Left ventricle myocardium inferior (tissue), 1 donor: ENCODE data around the gene TANC1. TPM values are rescaled to one million over a fixed set of nuclear protein-coding genes. Genes with fewer than 3 reads are reported as not detected.

Experiments
- DNase-seq: peaks from one replicate; pipeline ENCODE4 v3.0.0-alpha.2; 2020
- H3K27ac ChIP-seq: fragments of 200-600 bp; replicated peaks from 2 replicates; pipeline ENCODE4 v1.8.0; 2021
- H3K27me3 ChIP-seq: fragments of 200-600 bp; 2 replicates; pipeline ENCODE4 v1.8.0; 2021; ENCODE audit warnings: low read depth
- H3K36me3 ChIP-seq: fragments of 200-600 bp; 2 replicates; pipeline ENCODE4 v1.8.0; 2021
- H3K4me1 ChIP-seq: fragments of 200-600 bp; 2 replicates; pipeline ENCODE4 v1.8.0; 2021
- H3K4me3 ChIP-seq: fragments of 200-600 bp; 2 replicates; pipeline ENCODE4 v1.8.0; 2021; ENCODE audit warnings: mild to moderate bottlenecking, moderate library complexity
- H3K9me3 ChIP-seq: fragments of 200-600 bp; replicated peaks from 2 replicates; pipeline ENCODE4 v1.8.0; 2021
- intact Hi-C: fragments of 100-400 bp; cut with micrococcal nuclease; formaldehyde crosslinking; loops from one replicate; pipeline ENCODE4 v1.11.0; 2022
- total RNA-seq: library from RNA; stranded (reverse); fragmentation: NEBNext Ultra II Directional; extraction: Animal tissue kit (Norgen Biotek cat#: 25700); gene quantifications from one replicate; pipeline ENCODE4 v1.2.1, GENCODE V29; 2021
- TF ChIP-seq, protein P1 (sequence below): fragments of 200-600 bp; IDR thresholded peaks from 2 replicates; pipeline ENCODE4 v1.8.0; 2021; ENCODE audit warnings: antibody characterized with exemption, mild to moderate bottlenecking, borderline replicate concordance
- donor health status: DM: no; HTN: yes; CAD: no; lungs with severe emphysema.

TANC1 gene
- total RNA-seq, 1 donor from 2014 or later: 59.7 TPM

DNA sequence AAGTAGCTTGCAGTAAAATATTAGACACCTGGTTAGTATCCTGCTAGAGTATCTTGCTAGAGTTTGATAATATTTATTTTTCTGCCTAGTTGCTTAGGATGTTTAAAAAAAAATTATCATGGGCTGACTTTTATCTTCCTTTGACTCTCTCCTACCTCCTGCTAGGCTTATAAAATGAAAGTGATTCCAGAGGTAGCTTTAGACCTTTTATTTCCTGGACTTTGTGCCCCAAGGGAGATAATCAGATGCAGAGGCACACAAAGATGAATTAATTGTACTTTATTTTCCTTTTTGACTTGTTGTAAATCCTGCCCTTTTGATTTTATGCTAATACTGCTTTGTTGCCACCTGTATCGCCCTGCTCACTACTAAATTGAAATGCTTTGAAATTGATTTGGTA lies 187.4 kb downstream of the TANC1 start:
- intact Hi-C loops: no loop called here
- Histone ChIP-seq H3K9me3 (no peaks in the 10 kb centered on the region), H3K4me1 (peaks cover 89% of the 10 kb centered on the region), H3K4me3 (no peak overlapping the region), H3K27me3 (no peaks in the 10 kb centered on the region), H3K27ac (peak overlapping the region; percentile 60), H3K36me3 (peaks cover 19% of the 10 kb centered on the region)
- TF ChIP-seq, protein P1, sequence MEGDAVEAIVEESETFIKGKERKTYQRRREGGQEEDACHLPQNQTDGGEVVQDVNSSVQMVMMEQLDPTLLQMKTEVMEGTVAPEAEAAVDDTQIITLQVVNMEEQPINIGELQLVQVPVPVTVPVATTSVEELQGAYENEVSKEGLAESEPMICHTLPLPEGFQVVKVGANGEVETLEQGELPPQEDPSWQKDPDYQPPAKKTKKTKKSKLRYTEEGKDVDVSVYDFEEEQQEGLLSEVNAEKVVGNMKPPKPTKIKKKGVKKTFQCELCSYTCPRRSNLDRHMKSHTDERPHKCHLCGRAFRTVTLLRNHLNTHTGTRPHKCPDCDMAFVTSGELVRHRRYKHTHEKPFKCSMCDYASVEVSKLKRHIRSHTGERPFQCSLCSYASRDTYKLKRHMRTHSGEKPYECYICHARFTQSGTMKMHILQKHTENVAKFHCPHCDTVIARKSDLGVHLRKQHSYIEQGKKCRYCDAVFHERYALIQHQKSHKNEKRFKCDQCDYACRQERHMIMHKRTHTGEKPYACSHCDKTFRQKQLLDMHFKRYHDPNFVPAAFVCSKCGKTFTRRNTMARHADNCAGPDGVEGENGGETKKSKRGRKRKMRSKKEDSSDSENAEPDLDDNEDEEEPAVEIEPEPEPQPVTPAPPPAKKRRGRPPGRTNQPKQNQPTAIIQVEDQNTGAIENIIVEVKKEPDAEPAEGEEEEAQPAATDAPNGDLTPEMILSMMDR: no peak
- DNase-seq: no peak

DNA sequence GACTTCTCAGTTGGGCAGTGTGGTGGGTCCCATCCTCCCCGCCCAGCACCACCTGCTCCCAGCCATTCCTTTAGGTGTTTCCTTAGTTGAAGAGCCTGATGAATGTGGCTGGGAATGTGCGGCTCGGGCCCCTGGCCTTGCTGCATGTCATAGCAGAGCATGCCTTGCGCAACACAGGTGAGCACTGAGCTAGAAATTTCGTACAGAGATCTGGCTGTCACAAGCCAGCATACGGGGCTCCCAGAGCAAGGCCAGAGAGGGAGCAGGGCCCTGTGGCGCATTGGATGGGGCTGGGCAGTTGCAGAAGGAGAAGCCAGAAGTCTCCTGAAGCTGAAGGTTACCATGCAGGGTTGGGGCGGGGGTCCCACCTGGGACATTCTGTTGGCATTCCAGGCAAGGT lies 188.4 kb downstream of the TANC1 start:
- peak overlapping the region; percentile 60 for H3K27ac ChIP-seq
- TF ChIP-seq, protein P1: no peak
- H3K4me1 ChIP-seq: peaks cover 88% of the 10 kb centered on the region

DNA sequence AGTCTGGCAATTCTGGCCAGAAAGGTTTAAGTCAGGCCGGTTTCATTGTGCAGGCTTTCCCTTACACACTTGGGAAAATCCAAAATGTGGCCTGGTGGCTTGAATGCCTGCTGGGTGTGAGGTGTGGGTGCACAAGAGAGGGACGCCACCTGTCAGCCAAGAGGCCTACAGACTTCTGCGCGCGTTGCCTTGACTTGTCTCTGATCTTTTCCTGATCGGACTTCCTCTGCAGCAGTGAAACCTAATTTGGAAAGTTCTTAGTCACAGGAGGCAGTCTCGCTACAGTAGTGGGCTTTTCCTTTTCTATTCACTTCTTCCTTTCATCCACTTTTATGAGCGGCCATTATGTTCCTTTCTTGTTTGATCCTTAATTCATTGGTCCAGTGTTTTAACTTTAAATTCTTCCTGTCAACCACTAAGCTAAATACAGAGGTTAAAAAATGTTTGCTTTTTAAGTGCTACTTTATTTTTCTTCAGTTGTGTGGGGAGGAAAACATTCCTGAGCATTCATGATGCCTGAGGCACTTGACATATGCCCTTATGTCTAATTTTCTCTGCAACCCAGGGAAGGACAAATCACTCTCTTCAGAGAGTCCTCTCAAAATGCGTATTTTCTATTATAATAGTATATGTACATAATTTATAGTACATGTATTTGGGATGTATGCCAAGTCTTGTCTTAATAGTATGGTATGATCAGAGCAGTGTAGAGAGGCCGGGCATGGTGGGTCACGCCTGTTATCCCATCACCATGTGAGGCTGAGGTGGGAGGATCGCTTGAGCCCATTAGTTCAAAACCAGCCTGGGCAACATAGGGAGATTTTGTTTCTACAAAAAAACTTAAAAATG lies 189.1 kb downstream of the TANC1 start:
- TF ChIP-seq, protein P1: no peak
- H3K27ac ChIP-seq: peak overlapping the region; percentile 60
- DNase-seq: no peak
- intact Hi-C loops: no loop called here
- H3K27me3 ChIP-seq: no peaks in the 10 kb centered on the region
- H3K36me3 ChIP-seq: peaks cover 16% of the 10 kb centered on the region
- no peak overlapping the region for H3K4me3 ChIP-seq
- H3K9me3 ChIP-seq: no peaks in the 10 kb centered on the region
- H3K4me1 ChIP-seq: peaks cover 87% of the 10 kb centered on the region

More for the DNA sequence above, 188.4 kb downstream of the TANC1 start:
- no peak for DNase-seq
- peaks cover 15% of the 10 kb centered on the region for H3K36me3 ChIP-seq
- H3K4me3 ChIP-seq: no peak overlapping the region
- intact Hi-C loops: no loop called here
- H3K27me3 ChIP-seq: no peaks in the 10 kb centered on the region
- H3K9me3 ChIP-seq: no peaks in the 10 kb centered on the region

DNA sequence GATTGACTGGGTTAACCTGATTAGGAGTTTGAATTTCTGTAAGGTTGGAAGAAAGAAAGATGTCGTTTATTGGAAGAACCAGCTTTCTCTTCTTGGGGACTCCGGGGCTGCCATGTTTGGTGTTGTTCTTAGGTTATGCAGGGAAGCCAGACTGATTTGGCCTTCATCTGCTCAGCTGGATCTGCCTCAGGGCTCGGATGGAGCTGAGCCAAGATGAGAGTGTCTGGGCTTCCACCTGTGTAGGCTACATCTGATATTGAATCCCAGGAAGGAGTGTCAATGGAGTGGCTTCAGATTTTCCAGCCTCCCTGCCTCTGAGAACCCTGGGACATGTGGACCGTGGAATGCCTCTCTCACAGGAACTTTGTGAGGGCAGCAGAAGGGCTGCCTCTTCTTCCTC lies 192.0 kb downstream of the TANC1 start:
- H3K36me3 ChIP-seq: peaks cover 19% of the 10 kb centered on the region
- H3K27ac ChIP-seq: peak overlapping the region; percentile 86
- TF ChIP-seq, protein P1: no peak
- DNase-seq: no peak
- intact Hi-C loops: no loop called here
- peaks cover 88% of the 10 kb centered on the region for H3K4me1 ChIP-seq
- no peaks in the 10 kb centered on the region for H3K9me3 ChIP-seq
- H3K4me3 ChIP-seq: no peak overlapping the region
- no peaks in the 10 kb centered on the region for H3K27me3 ChIP-seq

DNA sequence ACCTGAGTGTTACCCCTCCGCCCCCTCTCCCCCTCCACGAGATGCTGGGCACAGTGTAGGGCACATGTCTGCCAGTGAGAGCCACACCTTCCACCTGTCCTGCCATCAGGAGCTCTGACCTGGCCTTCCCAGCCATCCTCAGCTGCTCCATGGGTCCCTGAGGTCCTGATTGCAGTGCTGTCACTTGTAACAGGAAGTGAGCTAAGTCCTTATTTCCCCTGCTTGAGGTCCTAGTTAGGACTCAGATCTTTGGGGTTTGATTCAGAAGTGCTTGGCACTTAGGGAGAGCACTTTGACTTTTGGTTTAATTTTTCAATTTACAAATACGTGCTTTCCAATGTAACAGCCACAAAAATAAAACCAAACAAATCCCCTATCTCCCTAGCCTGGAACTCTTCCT lies 192.5 kb downstream of the TANC1 start:
- peaks cover 88% of the 10 kb centered on the region for H3K4me1 ChIP-seq
- TF ChIP-seq, protein P1: no peak
- H3K27ac ChIP-seq: peak overlapping the region; percentile 86
- DNase-seq: no peak
- no peak overlapping the region for H3K4me3 ChIP-seq
- H3K36me3 ChIP-seq: peaks cover 23% of the 10 kb centered on the region
- intact Hi-C loops: no loop called here
- H3K27me3 ChIP-seq: no peaks in the 10 kb centered on the region
- H3K9me3 ChIP-seq: no peaks in the 10 kb centered on the region
